T47D (cell line): ENCODE data around the gene RRAGB.

Experiments
- DNase-seq, 2 experiments: peaks; one replicate each; pipeline versions ENCODE4 v3.0.0 to v3.0.0-alpha.2; 2011 to 2012; ENCODE audit warnings: low read depth in 1 of 2, low spot score in 1 of 2
- JUND ChIP-seq: IDR thresholded peaks from 2 replicates; pipeline ENCODE4 v1.6.1; 2012; ENCODE audit warnings: low read depth
- in situ Hi-C: cut with HindIII; loops from 2 replicates; pipeline ENCODE4 v1.10.0; 2016; ENCODE audit warnings: low sequenced_read_pairs, low pct_unique_long_range_greater_than_20kb

The RRAGB gene

GRCh38 chrX:55787063-55787462 is 69.5 kb downstream of the RRAGB start:
- in situ Hi-C loops = no loop called here
- no peak for DNase-seq
- no peak for TF ChIP-seq JUND

- DNase-seq = no peak
- in situ Hi-C loops = no loop called here
- no peak for TF ChIP-seq JUND
Observed at GRCh38 chrX:55787727-55788126, 70.2 kb downstream of the RRAGB start.

GRCh38 chrX:55794405-55794804 is 76.9 kb downstream of the RRAGB start:
- in situ Hi-C loops = no loop called here
- no peak for DNase-seq
- TF ChIP-seq JUND = no peak

GRCh38 chrX:55796496-55796895 is 78.9 kb downstream of the RRAGB start:
- no peak for TF ChIP-seq JUND
- in situ Hi-C loops = no loop called here
- DNase-seq = peak in 1 of 2 experiments; percentile 73

GRCh38 chrX:55801811-55802210 is 84.3 kb downstream of the RRAGB start:
- in situ Hi-C loops = no loop called here
- DNase-seq = peak in 1 of 2 experiments; percentile 51
- TF ChIP-seq JUND = no peak
